Hepatocyte (in vitro differentiated cells): ENCODE measurements around the gene TBX5. TPM values are rescaled to one million over a fixed set of nuclear protein-coding genes. Genes with fewer than 3 reads are reported as not detected.

Experiments used
- DNase-seq: peaks from one replicate; pipeline ENCODE4 v3.0.0-alpha.2; 2016; ENCODE audit warnings: low spot score
- H2AFZ ChIP-seq: fragments of 200-600 bp; sonication (generic); 2 replicates; pipeline ENCODE4 v1.6.0; 2016; ENCODE audit warnings: antibody characterized with exemption, mild to moderate bottlenecking
- H3K27ac ChIP-seq: fragments of 200-600 bp; sonication (generic); 2 replicates; pipeline ENCODE4 v1.5.1; 2016; ENCODE audit warnings: mild to moderate bottlenecking
- H3K27me3 ChIP-seq: fragments of 200-600 bp; sonication (generic); 2 replicates; pipeline ENCODE4 v1.6.1; 2016
- H3K36me3 ChIP-seq: fragments of 200-600 bp; sonication (generic); replicated peaks from 2 replicates; pipeline ENCODE4 v1.5.1; 2016; ENCODE audit warnings: low read depth; ENCODE audit not compliant: insufficient read depth
- H3K4me1 ChIP-seq: fragments of 200-600 bp; sonication (generic); 2 replicates; pipeline ENCODE4 v1.5.1; 2016; ENCODE audit warnings: mild to moderate bottlenecking, moderate library complexity; ENCODE audit not compliant: insufficient read depth
- H3K4me2 ChIP-seq: fragments of 200-600 bp; sonication (generic); 2 replicates; pipeline ENCODE4 v1.6.0; 2016
- H3K4me3 ChIP-seq: fragments of 200-600 bp; sonication (generic); 2 replicates; pipeline ENCODE4 v1.5.1; 2016; ENCODE audit warnings: mild to moderate bottlenecking
- H3K79me2 ChIP-seq: fragments of 200-600 bp; sonication (generic); 2 replicates; pipeline ENCODE4 v1.6.0; 2017; ENCODE audit warnings: mild to moderate bottlenecking
- H3K9me2 ChIP-seq: fragments of 200-600 bp; sonication (generic); replicated peaks from 2 replicates; pipeline ENCODE4 v1.6.0; 2017; ENCODE audit warnings: mild to moderate bottlenecking; ENCODE audit not compliant: insufficient read depth
- H3K9me3 ChIP-seq: fragments of 200-600 bp; sonication (generic); 2 replicates; pipeline ENCODE4 v1.5.1; 2016; ENCODE audit warnings: low read depth, mild to moderate bottlenecking
- H4K20me1 ChIP-seq: fragments of 200-600 bp; sonication (generic); 2 replicates; pipeline ENCODE4 v1.6.0; 2016; ENCODE audit warnings: mild to moderate bottlenecking; ENCODE audit not compliant: insufficient read depth, poor library complexity, severe bottlenecking
- EZH2 ChIP-seq: fragments of 200-600 bp; sonication (generic); IDR thresholded peaks from 2 replicates; pipeline ENCODE4 v1.6.1; 2016; ENCODE audit warnings: antibody characterized with exemption, mild to moderate bottlenecking, borderline replicate concordance
- EZH2phosphoT487 ChIP-seq: fragments of 200-600 bp; sonication (generic); IDR thresholded peaks from one replicate; pipeline ENCODE4 v1.6.1; 2018; ENCODE audit warnings: antibody characterized with exemption, mild to moderate bottlenecking, low read depth, moderate library complexity; ENCODE audit not compliant: unreplicated experiment, severe bottlenecking
- WGBS: methylation state at CpG from one replicate; pipeline ENCODE4 v1.1.6; 2016; ENCODE audit warnings: low lambda C conversion rate; ENCODE audit errors: missing lambda C conversion rate; 5-methylcytosine and 5-hydroxymethylcytosine counted together
- polyA plus RNA-seq: library from polyadenylated mRNA; unstranded; fragments of >200 nt; fragmentation: Nextera tagmentation; extraction: Ambion mirVana; gene quantifications from 2 replicates; pipeline ENCODE4 v1.2.1, GENCODE V29; 2016
- total RNA-seq: library from RNA; depleted of rRNA; stranded (reverse); fragments of >200 nt; gene quantifications from 2 replicates; pipeline ENCODE4 v1.2.3, GENCODE V29; 2014
- TF ChIP-seq, protein P1 (sequence below): fragments of 200-600 bp; sonication (generic); IDR thresholded peaks from 2 replicates; pipeline ENCODE4 v1.5.1; 2016; ENCODE audit warnings: antibody characterized with exemption, mild to moderate bottlenecking; ENCODE audit not compliant: poor library complexity

The TBX5 gene
- total and polyA plus RNA-seq, 2 experiments from 2014 or later = 10.8 to 12.3 TPM

GRCh38 chr12:114443607-114444421, 37.9 kb upstream of the TBX5 start:
- DNase-seq = no peak
- H3K36me3 ChIP-seq = no peaks in the 10 kb centered on the region
- 6% methylated on average over 53 of the region's 53 CpGs for WGBS
- H3K9me2 ChIP-seq = no peaks in the 10 kb centered on the region
- H4K20me1 ChIP-seq = no peaks in the 10 kb centered on the region
- no peaks in the 10 kb centered on the region for H3K9me3 ChIP-seq
- peaks cover 21% of the 10 kb centered on the region for H3K4me1 ChIP-seq
- peak overlapping the region; percentile 77 for H3K4me2 ChIP-seq
- peak overlapping the region; percentile 69 for H3K27ac ChIP-seq
- H3K27me3 ChIP-seq = peaks cover 98% of the 10 kb centered on the region
- TF ChIP-seq EZH2 = peak; percentile 64
- TF ChIP-seq, protein P1, sequence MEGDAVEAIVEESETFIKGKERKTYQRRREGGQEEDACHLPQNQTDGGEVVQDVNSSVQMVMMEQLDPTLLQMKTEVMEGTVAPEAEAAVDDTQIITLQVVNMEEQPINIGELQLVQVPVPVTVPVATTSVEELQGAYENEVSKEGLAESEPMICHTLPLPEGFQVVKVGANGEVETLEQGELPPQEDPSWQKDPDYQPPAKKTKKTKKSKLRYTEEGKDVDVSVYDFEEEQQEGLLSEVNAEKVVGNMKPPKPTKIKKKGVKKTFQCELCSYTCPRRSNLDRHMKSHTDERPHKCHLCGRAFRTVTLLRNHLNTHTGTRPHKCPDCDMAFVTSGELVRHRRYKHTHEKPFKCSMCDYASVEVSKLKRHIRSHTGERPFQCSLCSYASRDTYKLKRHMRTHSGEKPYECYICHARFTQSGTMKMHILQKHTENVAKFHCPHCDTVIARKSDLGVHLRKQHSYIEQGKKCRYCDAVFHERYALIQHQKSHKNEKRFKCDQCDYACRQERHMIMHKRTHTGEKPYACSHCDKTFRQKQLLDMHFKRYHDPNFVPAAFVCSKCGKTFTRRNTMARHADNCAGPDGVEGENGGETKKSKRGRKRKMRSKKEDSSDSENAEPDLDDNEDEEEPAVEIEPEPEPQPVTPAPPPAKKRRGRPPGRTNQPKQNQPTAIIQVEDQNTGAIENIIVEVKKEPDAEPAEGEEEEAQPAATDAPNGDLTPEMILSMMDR = no peak
- H3K4me3 ChIP-seq = no peak overlapping the region
- H2AFZ ChIP-seq = no peak overlapping the region
- H3K79me2 ChIP-seq = peaks cover 30% of the 10 kb centered on the region

GRCh38 chr12:114442578-114442977, 36.6 kb upstream of the TBX5 start:
- H3K79me2 ChIP-seq = peaks cover 30% of the 10 kb centered on the region
- no peak overlapping the region for H3K27ac ChIP-seq
- H3K27me3 ChIP-seq = peaks cover 99% of the 10 kb centered on the region
- no peaks in the 10 kb centered on the region for H4K20me1 ChIP-seq
- peaks cover 18% of the 10 kb centered on the region for H3K4me1 ChIP-seq
- DNase-seq = no peak
- no peak overlapping the region for H2AFZ ChIP-seq
- no peaks in the 10 kb centered on the region for H3K36me3 ChIP-seq
- no peak overlapping the region for H3K4me2 ChIP-seq
- no peak overlapping the region for H3K4me3 ChIP-seq
- H3K9me2 ChIP-seq = no peaks in the 10 kb centered on the region
- H3K9me3 ChIP-seq = no peaks in the 10 kb centered on the region
- 36% methylated on average over 1 of the region's 1 CpG for WGBS
- TF ChIP-seq, protein P1 = no peak
- TF ChIP-seq EZH2phosphoT487 = no peak
- TF ChIP-seq EZH2 = no peak

GRCh38 chr12:114441545-114441944, 35.6 kb upstream of the TBX5 start:
- WGBS = 37% methylated on average over 6 of the region's 6 CpGs
- no peaks in the 10 kb centered on the region for H4K20me1 ChIP-seq
- no peak for DNase-seq
- H3K9me3 ChIP-seq = no peaks in the 10 kb centered on the region
- H3K4me2 ChIP-seq = peak overlapping the region; percentile 76
- no peak for TF ChIP-seq EZH2
- TF ChIP-seq EZH2phosphoT487 = no peak
- TF ChIP-seq, protein P1 = no peak
- H3K79me2 ChIP-seq = peaks cover 29% of the 10 kb centered on the region
- H3K4me3 ChIP-seq = no peak overlapping the region
- peaks cover 18% of the 10 kb centered on the region for H3K4me1 ChIP-seq
- no peaks in the 10 kb centered on the region for H3K36me3 ChIP-seq
- no peaks in the 10 kb centered on the region for H3K9me2 ChIP-seq
- no peak overlapping the region for H2AFZ ChIP-seq
- H3K27ac ChIP-seq = peak overlapping the region; percentile 89
- H3K27me3 ChIP-seq = peaks cover 96% of the 10 kb centered on the region
